ENCODE data around the gene MSI1. TPM values are rescaled to one million over a fixed set of nuclear protein-coding genes. Genes with fewer than 3 reads are reported as not detected.
"Not testable (repeated sequence)": the region's sequence is repeated elsewhere in the genome, so short reads cannot be mapped to it uniquely, and the experiment has no call there.

Gene MSI1
- total RNA-seq, 1 donor from 2014 or later: 27.6 TPM

DNA sequence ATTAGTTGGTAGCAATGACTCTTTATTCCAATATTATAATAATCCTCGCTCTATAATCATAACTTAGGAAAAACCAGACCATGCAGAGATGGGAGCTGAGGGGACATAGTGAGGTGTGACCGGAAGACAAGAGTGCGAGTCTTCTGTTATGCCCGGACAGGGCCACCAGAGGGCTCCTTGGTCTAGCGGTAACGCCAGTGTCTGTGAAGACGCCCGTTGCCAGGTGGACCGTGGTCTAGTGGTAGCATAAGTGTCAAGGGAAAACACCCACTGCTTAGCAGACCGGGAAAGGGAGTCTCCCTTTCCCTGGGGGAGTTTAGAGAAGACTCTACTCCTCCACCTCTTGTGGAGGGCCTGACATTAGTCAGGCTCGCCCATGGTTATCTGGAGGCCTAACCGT, 33.5 kb downstream of the MSI1 start:
- H3K4me1 Mint-ChIP-seq (ENCODE audit: unreplicated experiment); H3K36me3 Mint-ChIP-seq (ENCODE audit: low read depth, unreplicated experiment); H3K4me3 Mint-ChIP-seq (ENCODE audit: unreplicated experiment); H3K27ac Mint-ChIP-seq (ENCODE audit: unreplicated experiment); H3K27me3 Mint-ChIP-seq (ENCODE audit: unreplicated experiment): not testable (repeated sequence)
- H3K9me3 Mint-ChIP-seq (ENCODE audit: unreplicated experiment): peaks cover 14% of the 10 kb centered on the region
- TF ChIP-seq, protein P1, sequence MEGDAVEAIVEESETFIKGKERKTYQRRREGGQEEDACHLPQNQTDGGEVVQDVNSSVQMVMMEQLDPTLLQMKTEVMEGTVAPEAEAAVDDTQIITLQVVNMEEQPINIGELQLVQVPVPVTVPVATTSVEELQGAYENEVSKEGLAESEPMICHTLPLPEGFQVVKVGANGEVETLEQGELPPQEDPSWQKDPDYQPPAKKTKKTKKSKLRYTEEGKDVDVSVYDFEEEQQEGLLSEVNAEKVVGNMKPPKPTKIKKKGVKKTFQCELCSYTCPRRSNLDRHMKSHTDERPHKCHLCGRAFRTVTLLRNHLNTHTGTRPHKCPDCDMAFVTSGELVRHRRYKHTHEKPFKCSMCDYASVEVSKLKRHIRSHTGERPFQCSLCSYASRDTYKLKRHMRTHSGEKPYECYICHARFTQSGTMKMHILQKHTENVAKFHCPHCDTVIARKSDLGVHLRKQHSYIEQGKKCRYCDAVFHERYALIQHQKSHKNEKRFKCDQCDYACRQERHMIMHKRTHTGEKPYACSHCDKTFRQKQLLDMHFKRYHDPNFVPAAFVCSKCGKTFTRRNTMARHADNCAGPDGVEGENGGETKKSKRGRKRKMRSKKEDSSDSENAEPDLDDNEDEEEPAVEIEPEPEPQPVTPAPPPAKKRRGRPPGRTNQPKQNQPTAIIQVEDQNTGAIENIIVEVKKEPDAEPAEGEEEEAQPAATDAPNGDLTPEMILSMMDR (IDR thresholded peaks at IDR 0.05; ENCODE audit: unreplicated experiment): peak; percentile 35
- peak; percentile 54 for DNase-seq (ENCODE audit: low spot score)

DNA sequence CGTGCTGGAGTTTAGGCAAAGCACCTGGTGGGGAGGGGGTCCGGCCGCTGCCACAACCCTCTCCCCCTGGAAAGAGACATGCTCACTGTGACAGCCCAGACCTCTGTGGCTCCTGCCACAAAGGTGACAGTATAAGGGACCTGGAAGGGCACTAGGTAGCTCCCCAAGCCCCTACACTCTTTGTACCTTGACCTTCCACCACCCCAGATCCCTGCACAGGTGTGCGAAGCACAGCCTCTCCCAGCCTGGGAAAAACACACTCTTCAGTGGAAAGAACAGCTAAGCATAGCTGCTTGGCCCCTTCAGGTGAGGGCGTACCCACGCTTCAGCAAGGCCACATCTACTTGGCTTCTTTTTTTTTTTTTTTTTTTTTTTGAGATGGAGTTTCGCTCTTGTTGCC, 36.4 kb downstream of the MSI1 start:
- Mint-ChIP-seq H3K27ac (ENCODE audit: unreplicated experiment) (no peak overlapping the region), H3K36me3 (ENCODE audit: low read depth, unreplicated experiment) (peaks cover 3% of the 10 kb centered on the region), H3K4me1 (ENCODE audit: unreplicated experiment) (no peaks in the 10 kb centered on the region)

GRCh38 chr12:120332041-120332440, 36.9 kb downstream of the MSI1 start:
- Mint-ChIP-seq H3K9me3 (ENCODE audit: unreplicated experiment) (peaks cover 8% of the 10 kb centered on the region), H3K4me3 (ENCODE audit: unreplicated experiment) (no peak overlapping the region), H3K27me3 (ENCODE audit: unreplicated experiment) (peaks cover 1% of the 10 kb centered on the region), H3K36me3 (ENCODE audit: low read depth, unreplicated experiment) (no peaks in the 10 kb centered on the region), H3K4me1 (ENCODE audit: unreplicated experiment) (no peaks in the 10 kb centered on the region), H3K27ac (ENCODE audit: unreplicated experiment) (no peak overlapping the region)
- DNase-seq (ENCODE audit: low spot score): no peak
- TF ChIP-seq, protein P1 (IDR thresholded peaks at IDR 0.05; ENCODE audit: unreplicated experiment): no peak

More for the DNA sequence above, 36.4 kb downstream of the MSI1 start:
- DNase-seq (ENCODE audit: low spot score): no peak
- peaks cover 1% of the 10 kb centered on the region for H3K27me3 Mint-ChIP-seq (ENCODE audit: unreplicated experiment)
- peaks cover 10% of the 10 kb centered on the region for H3K9me3 Mint-ChIP-seq (ENCODE audit: unreplicated experiment)
- H3K4me3 Mint-ChIP-seq (ENCODE audit: unreplicated experiment): no peak overlapping the region
- TF ChIP-seq, protein P1 (IDR thresholded peaks at IDR 0.05; ENCODE audit: unreplicated experiment): no peak

DNA sequence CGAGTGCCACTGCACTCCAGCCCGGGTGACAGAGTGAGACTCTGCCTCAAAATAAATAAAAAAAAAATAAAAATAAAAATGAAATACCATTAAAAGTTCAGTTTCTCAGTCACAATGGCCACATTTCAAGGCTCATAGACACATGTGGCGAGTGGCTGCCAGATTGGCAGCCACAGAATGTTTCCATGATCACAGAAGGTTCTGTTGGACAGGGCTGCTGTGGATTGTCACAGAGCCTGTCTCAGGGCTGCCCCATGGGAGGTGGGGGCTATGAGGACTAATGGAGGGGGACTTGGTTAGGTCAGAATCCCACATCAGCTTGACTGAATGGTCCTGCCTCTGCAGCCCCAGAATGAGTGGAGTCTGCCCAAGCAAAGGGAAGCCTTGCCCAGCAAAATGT, 37.6 kb downstream of the MSI1 start:
- no peaks in the 10 kb centered on the region for H3K4me1 Mint-ChIP-seq (ENCODE audit: unreplicated experiment)
- no peaks in the 10 kb centered on the region for H3K36me3 Mint-ChIP-seq (ENCODE audit: low read depth, unreplicated experiment)
- TF ChIP-seq, protein P1 (IDR thresholded peaks at IDR 0.05; ENCODE audit: unreplicated experiment): no peak
- peaks cover 1% of the 10 kb centered on the region for H3K27me3 Mint-ChIP-seq (ENCODE audit: unreplicated experiment)
- H3K4me3 Mint-ChIP-seq (ENCODE audit: unreplicated experiment): no peak overlapping the region
- no peak for DNase-seq (ENCODE audit: low spot score)
- H3K9me3 Mint-ChIP-seq (ENCODE audit: unreplicated experiment): peaks cover 4% of the 10 kb centered on the region
- no peak overlapping the region for H3K27ac Mint-ChIP-seq (ENCODE audit: unreplicated experiment)

DNA sequence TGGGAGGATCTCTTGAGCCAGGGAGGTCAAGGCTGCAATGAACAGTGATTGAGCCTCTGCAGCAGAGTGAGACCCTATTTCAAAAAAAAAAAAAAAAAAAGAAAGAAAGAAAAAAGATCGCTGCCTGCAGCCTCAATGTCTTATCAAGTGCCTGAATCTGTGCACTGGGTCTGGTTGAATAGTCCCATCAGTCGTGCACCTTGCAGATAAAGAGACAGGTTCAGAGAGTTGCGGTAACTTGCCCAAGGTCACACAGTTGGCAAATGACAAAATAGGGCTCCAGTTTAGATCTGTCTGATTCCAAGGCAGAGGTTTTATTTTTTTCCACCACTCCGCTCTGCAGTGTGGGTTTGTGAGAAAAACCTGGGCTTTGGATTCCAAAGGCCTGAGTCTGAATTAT, 40.7 kb downstream of the MSI1 start:
- TF ChIP-seq, protein P1 (IDR thresholded peaks at IDR 0.05; ENCODE audit: unreplicated experiment): no peak
- DNase-seq (ENCODE audit: low spot score): no peak
- H3K4me1 Mint-ChIP-seq (ENCODE audit: unreplicated experiment): no peaks in the 10 kb centered on the region
- H3K36me3 Mint-ChIP-seq (ENCODE audit: low read depth, unreplicated experiment): no peaks in the 10 kb centered on the region
- H3K9me3 Mint-ChIP-seq (ENCODE audit: unreplicated experiment): no peaks in the 10 kb centered on the region
- no peak overlapping the region for H3K4me3 Mint-ChIP-seq (ENCODE audit: unreplicated experiment)
- H3K27me3 Mint-ChIP-seq (ENCODE audit: unreplicated experiment): peaks cover 3% of the 10 kb centered on the region
- no peak overlapping the region for H3K27ac Mint-ChIP-seq (ENCODE audit: unreplicated experiment)

All from endothelial cell (in vitro differentiated cells).